ENCODE measurements around the gene CASP2. TPM values are rescaled to one million over a fixed set of nuclear protein-coding genes. Genes with fewer than 3 reads are reported as not detected.

CASP2 gene
- polyA plus RNA-seq, 2 donors = 6.6 to 7.2 TPM

DNA sequence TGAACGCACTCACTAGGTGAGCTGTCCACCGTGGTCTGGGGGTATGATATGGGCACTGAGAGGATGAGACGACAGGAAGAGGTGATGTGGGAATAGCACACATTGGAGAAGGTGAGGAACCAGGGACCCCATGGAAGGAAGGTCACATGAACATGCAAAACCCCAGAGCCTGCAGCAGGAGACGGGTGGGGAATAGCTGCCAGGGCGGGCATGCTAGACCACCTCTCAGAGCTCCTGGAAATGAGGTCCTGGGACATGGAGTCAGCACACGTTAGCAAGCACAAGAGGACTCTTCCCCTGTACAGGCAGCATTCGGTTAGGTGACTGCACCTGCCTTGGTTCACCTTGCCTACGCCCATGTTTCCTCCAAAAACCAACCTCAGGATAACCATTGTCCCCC, 66.2 kb downstream of the CASP2 start:
- Histone ChIP-seq H3K27ac (ENCODE audit: low read depth in 2 of 2, low read length in 1 of 2) (no peak overlapping the region), H3K27me3 (ENCODE audit: control insufficient read depth in 1 of 2, insufficient read depth in 2 of 2, low read length in 2 of 2) (no peaks in the 10 kb centered on the region), H3K9me3 (ENCODE audit: control insufficient read depth in 2 of 2, insufficient read depth in 1 of 2, low read depth in 1 of 2, low read length in 1 of 2) (no peaks in the 10 kb centered on the region), H3K4me3 (ENCODE audit: low read depth in 1 of 2, low read length in 2 of 2) (no peak overlapping the region), H3K4me1 (ENCODE audit: control insufficient read depth in 2 of 2, insufficient read depth in 2 of 2, low read length in 1 of 2) (no peaks in the 10 kb centered on the region), H3K36me3 (ENCODE audit: control insufficient read depth in 2 of 2, insufficient read depth in 2 of 2, low read length in 1 of 2) (no peaks in the 10 kb centered on the region)
- WGBS, 2 donors = 94% methylated on average over 8 of the region's 8 CpGs

DNA sequence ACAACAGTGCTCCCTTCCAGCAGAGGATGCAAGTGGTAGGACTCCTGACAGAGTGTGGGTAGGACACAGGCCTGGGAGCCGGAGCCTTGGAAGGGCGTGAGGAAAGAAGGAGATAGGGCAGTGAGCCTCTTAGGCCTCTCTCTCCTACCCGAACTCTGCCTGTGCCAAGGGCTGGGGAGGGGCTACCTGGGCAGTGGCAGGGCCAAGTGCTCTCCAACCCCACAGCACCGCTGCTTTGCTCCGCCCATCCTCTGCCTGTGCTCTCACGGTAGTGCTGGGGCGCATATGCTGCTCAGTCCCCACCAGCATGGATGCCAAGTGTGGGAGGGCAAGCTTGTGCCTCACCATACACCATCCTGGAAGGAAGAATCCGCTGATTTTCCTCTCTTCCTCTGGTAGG, 66.8 kb downstream of the CASP2 start:
- 74 to 90% methylated on average over 8 of the region's 8 CpGs for WGBS, 2 donors
- Histone ChIP-seq H3K36me3 (ENCODE audit: control insufficient read depth in 2 of 2, insufficient read depth in 2 of 2, low read length in 1 of 2) (no peaks in the 10 kb centered on the region), H3K4me1 (ENCODE audit: control insufficient read depth in 2 of 2, insufficient read depth in 2 of 2, low read length in 1 of 2) (no peaks in the 10 kb centered on the region), H3K27me3 (ENCODE audit: control insufficient read depth in 1 of 2, insufficient read depth in 2 of 2, low read length in 2 of 2) (no peaks in the 10 kb centered on the region), H3K9me3 (ENCODE audit: control insufficient read depth in 2 of 2, insufficient read depth in 1 of 2, low read depth in 1 of 2, low read length in 1 of 2) (no peaks in the 10 kb centered on the region), H3K27ac (ENCODE audit: low read depth in 2 of 2, low read length in 1 of 2) (no peak overlapping the region), H3K4me3 (ENCODE audit: low read depth in 1 of 2, low read length in 2 of 2) (no peak overlapping the region)

DNA sequence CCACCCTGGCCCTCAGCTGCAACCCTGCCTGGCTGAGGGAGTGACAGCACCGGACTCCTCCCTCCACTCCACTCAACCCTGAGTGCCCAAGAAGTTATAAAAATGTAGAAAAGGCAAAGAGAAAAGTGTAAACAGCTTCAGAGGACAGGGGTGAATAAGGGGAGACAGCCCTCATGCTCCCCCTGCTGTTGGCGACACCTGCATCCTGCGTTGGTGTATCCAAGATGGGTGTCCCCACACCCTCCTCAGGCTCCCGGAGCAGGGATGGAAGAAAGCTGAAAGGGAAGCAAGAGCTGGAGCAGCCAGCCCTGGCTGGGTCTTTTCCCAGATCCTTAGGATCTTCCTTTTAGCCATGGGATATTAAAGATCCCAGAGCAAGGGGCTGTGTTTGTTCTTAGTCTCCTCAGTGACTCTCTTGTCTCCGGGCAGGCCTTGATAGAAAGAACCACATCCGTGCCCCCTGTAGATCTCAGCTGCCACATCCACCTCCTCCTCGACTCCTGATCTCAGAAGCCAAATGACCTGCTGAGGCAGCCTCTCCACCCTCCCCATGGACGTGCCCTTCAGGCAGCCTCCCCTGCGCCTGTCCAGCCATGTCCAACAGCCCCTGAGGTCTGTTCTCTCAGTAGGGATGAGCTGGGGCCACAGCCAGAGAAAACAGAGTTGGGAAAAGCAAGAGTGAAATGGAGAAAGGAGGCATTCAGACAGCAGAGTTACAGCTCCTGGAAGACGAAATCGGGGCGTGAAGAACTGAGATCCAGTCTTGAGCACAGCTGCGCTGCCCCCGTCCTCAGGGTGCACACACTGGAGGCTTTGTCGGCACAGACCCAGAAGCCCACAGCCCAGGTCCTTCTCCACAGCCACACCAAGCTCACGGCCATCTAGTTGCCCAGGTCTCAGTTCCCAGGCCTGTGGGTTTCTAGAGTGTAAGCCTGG, 67.6 kb downstream of the CASP2 start:
- no peaks in the 10 kb centered on the region for H3K9me3 ChIP-seq (ENCODE audit: control insufficient read depth in 2 of 2, insufficient read depth in 1 of 2, low read depth in 1 of 2, low read length in 1 of 2)
- no peak overlapping the region for H3K27ac ChIP-seq (ENCODE audit: low read depth in 2 of 2, low read length in 1 of 2)
- no peaks in the 10 kb centered on the region for H3K27me3 ChIP-seq (ENCODE audit: control insufficient read depth in 1 of 2, insufficient read depth in 2 of 2, low read length in 2 of 2)
- 89 to 91% methylated on average over 16 of the region's 16 CpGs for WGBS, 2 donors
- no peaks in the 10 kb centered on the region for H3K4me1 ChIP-seq (ENCODE audit: control insufficient read depth in 2 of 2, insufficient read depth in 2 of 2, low read length in 1 of 2)
- no peak overlapping the region for H3K4me3 ChIP-seq (ENCODE audit: low read depth in 1 of 2, low read length in 2 of 2)
- H3K36me3 ChIP-seq (ENCODE audit: control insufficient read depth in 2 of 2, insufficient read depth in 2 of 2, low read length in 1 of 2) = no peaks in the 10 kb centered on the region

DNA sequence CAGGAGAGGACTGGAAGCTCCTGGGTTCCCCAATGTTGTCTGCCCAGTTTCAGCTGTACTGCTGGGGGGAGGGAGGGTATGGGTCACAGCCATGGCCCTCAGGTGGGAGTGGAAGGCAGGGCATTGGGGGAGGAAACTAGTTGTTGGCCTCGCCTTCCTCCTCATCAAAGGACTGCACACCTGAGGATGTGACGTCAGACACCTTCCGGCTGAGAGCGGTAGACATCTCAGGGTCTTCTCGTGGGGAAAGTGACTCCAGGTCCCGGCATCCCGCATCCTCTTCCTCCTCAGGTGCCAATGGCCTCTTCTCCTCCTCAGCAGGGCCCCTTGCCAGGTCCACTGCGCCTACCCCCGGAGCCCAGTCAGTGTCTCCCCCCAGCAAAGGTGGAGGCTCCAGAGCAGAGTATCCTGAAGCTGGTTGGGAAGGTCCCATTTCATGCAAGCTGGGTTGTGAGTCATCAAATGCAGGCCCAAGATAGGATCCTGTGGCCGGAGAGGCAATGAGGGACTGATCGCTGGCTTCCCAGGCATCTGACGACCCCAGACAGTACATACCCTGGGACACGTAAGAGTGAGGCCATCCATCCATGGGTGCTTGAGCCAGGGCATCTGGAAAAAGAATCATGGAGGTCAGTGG, 68.4 kb downstream of the CASP2 start:
- H3K36me3 ChIP-seq (ENCODE audit: control insufficient read depth in 2 of 2, insufficient read depth in 2 of 2, low read length in 1 of 2) = no peaks in the 10 kb centered on the region
- no peak overlapping the region for H3K4me3 ChIP-seq (ENCODE audit: low read depth in 1 of 2, low read length in 2 of 2)
- no peak overlapping the region for H3K27ac ChIP-seq (ENCODE audit: low read depth in 2 of 2, low read length in 1 of 2)
- no peaks in the 10 kb centered on the region for H3K4me1 ChIP-seq (ENCODE audit: control insufficient read depth in 2 of 2, insufficient read depth in 2 of 2, low read length in 1 of 2)
- H3K9me3 ChIP-seq (ENCODE audit: control insufficient read depth in 2 of 2, insufficient read depth in 1 of 2, low read depth in 1 of 2, low read length in 1 of 2) = no peaks in the 10 kb centered on the region
- 95% methylated on average over 13 of the region's 13 CpGs for WGBS, 2 donors
- no peaks in the 10 kb centered on the region for H3K27me3 ChIP-seq (ENCODE audit: control insufficient read depth in 1 of 2, insufficient read depth in 2 of 2, low read length in 2 of 2)

Other genes with a start within 250 kb of the CASP2 start
- not detected for gene OR6V1, start 236.0 kb upstream of the CASP2 start, polyA plus RNA-seq
- not detected for gene PIP, start 156.3 kb upstream of the CASP2 start, polyA plus RNA-seq
- not detected for gene TAS2R39, start 104.9 kb upstream of the CASP2 start, polyA plus RNA-seq
- not detected for gene TAS2R40, start 66.3 kb upstream of the CASP2 start, polyA plus RNA-seq
- gene GSTK1, start 24.9 kb upstream of the CASP2 start, polyA plus RNA-seq = 100 to 1,000 TPM; 112 to 146 TPM
- gene TMEM139, start 3.4 kb upstream of the CASP2 start, polyA plus RNA-seq = 1 to 10 TPM in 1 of 2 donors, under 1 TPM in 1; 0.41 to 2.2 TPM
- under 1 TPM; 0.31 to 0.44 TPM for gene CLCN1, start 27.8 kb downstream of the CASP2 start, polyA plus RNA-seq
- gene FAM131B, start 74.4 kb downstream of the CASP2 start, polyA plus RNA-seq = under 1 TPM; 0.16 to 0.28 TPM
- 10 to 100 TPM; 62.7 to 92.3 TPM for gene ZYX, start 93.0 kb downstream of the CASP2 start, polyA plus RNA-seq
- 10 to 100 TPM; 65.6 to 74.6 TPM for gene EPHA1, start 120.5 kb downstream of the CASP2 start, polyA plus RNA-seq
- gene TAS2R60, start 155.1 kb downstream of the CASP2 start, polyA plus RNA-seq = not detected
- gene TAS2R41, start 189.5 kb downstream of the CASP2 start, polyA plus RNA-seq = not detected

Measured in esophagus (tissue), 2 donors.